Endothelial cell of umbilical vein (primary cell): ENCODE measurements around the gene KRTAP19-8.

Experiments
- EZH2 ChIP-seq: IDR thresholded peaks from 2 replicates; pipeline ENCODE4 v1.6.1; 2012; ENCODE audit warnings: borderline replicate concordance, low read depth, mild to moderate bottlenecking, moderate library complexity, low read length, inconsistent platforms; ENCODE audit not compliant: severe bottlenecking
- FOS ChIP-seq: IDR thresholded peaks from 2 replicates; pipeline ENCODE4 v1.6.1; 2011; ENCODE audit warnings: mild to moderate bottlenecking, low read length, moderate library complexity, borderline replicate concordance; ENCODE audit not compliant: insufficient read depth
- GATA2 ChIP-seq: IDR thresholded peaks from 2 replicates; pipeline ENCODE4 v1.7.0; 2011; ENCODE audit warnings: low read depth, mild to moderate bottlenecking, moderate library complexity, mixed read lengths, low read length; ENCODE audit not compliant: insufficient read length, insufficient read depth
- POLR2A ChIP-seq: IDR thresholded peaks from 2 replicates; pipeline ENCODE4 v1.6.1; 2012; ENCODE audit warnings: low read depth, mild to moderate bottlenecking, control low read depth, low read length
- POLR2AphosphoS5 ChIP-seq: IDR thresholded peaks from 2 replicates; pipeline ENCODE4 v1.6.1; 2012; ENCODE audit warnings: low read depth, mild to moderate bottlenecking, control low read depth, low read length, moderate library complexity; ENCODE audit not compliant: insufficient read depth
- TF ChIP-seq, protein P1 (sequence below), 2 donors: IDR thresholded peaks; 1 replicate in 1 of 2; 2 replicates in 1 of 2; pipeline ENCODE4 v1.5.1; 2011; ENCODE audit warnings: low read length in 2 of 2, mild to moderate bottlenecking in 2 of 2, moderate library complexity in 2 of 2, control low read depth in 1 of 2, inconsistent platforms in 1 of 2, low read depth in 1 of 2; ENCODE audit not compliant: insufficient read depth in 1 of 2; ENCODE audit errors: extremely low read depth in 1 of 2
- TF ChIP-seq, protein P2 (sequence below): IDR thresholded peaks from 2 replicates; pipeline ENCODE4 v1.6.1; 2011; ENCODE audit not compliant: insufficient read depth, insufficient read length

DNA sequence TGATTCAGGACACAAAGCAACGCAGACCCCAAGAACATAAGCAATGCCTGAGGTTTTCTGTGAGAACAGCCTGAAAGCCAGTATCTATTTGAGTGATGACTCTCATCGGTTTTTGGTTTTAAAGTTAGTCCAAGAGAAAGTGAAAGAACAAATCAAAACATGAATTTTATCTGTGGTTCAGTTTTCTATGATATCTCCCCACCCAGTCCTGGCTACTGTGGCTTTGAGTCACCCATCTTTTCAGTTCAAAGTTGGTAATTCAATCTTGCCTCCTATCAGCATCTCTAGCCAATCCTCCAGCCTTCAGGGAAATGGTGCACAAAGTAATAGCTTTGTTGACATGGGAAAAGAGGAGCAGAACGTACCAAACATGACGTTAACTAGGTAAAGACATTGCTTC is 40.5 kb upstream of the KRTAP19-8 start:
- TF ChIP-seq, protein P1, sequence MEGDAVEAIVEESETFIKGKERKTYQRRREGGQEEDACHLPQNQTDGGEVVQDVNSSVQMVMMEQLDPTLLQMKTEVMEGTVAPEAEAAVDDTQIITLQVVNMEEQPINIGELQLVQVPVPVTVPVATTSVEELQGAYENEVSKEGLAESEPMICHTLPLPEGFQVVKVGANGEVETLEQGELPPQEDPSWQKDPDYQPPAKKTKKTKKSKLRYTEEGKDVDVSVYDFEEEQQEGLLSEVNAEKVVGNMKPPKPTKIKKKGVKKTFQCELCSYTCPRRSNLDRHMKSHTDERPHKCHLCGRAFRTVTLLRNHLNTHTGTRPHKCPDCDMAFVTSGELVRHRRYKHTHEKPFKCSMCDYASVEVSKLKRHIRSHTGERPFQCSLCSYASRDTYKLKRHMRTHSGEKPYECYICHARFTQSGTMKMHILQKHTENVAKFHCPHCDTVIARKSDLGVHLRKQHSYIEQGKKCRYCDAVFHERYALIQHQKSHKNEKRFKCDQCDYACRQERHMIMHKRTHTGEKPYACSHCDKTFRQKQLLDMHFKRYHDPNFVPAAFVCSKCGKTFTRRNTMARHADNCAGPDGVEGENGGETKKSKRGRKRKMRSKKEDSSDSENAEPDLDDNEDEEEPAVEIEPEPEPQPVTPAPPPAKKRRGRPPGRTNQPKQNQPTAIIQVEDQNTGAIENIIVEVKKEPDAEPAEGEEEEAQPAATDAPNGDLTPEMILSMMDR (IDR thresholded peaks at IDR 0.05; ENCODE audit: extremely low read depth in 1 of 2, insufficient read depth in 1 of 2, low read depth in 1 of 2, low read length in 2 of 2), result no peak
- TF ChIP-seq EZH2 (no peak), POLR2A (no peak), POLR2AphosphoS5 (no peak), GATA2 (no peak), FOS (no peak)
- TF ChIP-seq, protein P2, sequence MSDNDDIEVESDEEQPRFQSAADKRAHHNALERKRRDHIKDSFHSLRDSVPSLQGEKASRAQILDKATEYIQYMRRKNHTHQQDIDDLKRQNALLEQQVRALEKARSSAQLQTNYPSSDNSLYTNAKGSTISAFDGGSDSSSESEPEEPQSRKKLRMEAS, result no peak
